GM21381 (cell line): ENCODE data around the gene PEPD.
"Not testable (repeated sequence)": the region's sequence is repeated elsewhere in the genome, so short reads cannot be mapped to it uniquely, and the experiment has no call there.

Experiments used
- ATAC-seq: cut with Tn5 transposase; IDR thresholded peaks from one replicate; pipeline ENCODE4 v1.9.1; 2021; ENCODE audit warnings: mild to moderate bottlenecking, moderate library complexity; ENCODE audit not compliant: unreplicated experiment

PEPD gene

DNA sequence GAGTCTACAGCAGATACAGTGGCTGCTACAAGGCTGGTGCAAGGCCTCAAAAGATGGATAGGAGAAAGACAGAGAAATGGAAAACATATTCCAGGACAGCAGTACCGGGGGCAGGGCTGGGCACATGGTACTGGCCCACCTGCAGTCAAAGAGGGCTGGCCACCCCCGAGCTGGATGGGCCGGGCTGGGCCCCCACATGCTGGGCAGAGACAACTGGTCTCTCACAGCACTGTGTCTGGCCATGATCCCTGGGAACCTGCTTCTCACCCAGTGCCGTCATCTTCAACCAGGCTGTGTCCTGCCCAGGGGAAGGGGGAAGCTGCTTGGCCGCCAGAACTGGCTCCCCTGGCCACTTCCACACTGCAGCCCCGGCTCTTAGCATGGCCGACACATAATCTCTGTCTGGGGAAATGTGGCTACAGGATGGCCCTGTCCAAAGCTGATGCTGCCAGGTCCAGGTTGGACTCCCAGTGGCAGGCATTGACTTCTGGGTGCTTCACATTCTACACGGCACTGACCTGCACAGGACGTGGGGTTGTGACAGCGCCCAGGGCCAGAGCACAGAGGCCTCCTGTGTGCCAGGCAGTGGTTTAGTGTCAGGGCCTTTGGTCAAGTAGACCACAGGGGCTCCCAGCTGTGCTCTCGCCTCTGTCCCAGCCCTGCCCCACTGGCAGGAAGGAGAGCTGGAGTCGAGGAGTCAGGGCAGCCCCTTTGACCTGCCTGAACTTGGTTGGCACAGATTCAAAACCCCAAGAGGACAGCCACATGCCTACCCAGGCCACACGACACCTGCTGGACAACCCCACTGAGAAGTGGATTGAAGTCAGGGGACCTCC, 21.7 kb downstream of the PEPD start:
- no peak for ATAC-seq

- no peak for ATAC-seq
Measured at GRCh38 chr19:33499248-33499647, 22.3 kb downstream of the PEPD start.

DNA sequence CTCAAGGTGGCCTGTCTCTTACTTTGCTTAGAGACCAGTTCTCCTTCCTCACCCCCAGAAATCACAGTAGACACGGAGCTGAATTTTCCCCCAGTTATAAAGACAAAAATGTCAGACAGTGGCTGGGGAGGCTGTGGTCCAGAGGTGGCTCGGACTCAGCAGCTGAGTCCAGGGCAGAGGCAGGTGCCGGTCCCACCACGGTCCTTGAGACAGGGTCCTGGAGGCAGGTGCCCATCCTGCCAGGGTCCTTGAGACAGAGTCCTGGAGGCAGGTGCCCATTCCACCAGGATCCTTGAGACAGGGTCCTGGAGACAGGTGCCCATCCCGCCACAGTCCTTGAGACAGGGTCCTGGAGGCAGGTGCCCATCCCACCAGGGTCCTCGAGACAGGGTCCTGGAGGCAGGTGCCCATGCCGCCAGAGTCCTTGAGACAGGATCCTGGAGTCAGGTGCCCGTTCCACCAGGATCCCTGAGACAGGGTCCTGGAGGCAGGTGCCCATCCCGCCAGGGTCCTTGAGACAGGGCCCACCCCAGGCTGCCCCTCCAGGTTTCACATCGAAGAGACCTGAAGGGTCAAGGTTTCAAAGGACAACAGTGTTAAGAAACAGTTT, 23.1 kb downstream of the PEPD start:
- ATAC-seq = no peak

- no peak for ATAC-seq
Measured at GRCh38 chr19:33497778-33498175, 23.8 kb downstream of the PEPD start.

DNA sequence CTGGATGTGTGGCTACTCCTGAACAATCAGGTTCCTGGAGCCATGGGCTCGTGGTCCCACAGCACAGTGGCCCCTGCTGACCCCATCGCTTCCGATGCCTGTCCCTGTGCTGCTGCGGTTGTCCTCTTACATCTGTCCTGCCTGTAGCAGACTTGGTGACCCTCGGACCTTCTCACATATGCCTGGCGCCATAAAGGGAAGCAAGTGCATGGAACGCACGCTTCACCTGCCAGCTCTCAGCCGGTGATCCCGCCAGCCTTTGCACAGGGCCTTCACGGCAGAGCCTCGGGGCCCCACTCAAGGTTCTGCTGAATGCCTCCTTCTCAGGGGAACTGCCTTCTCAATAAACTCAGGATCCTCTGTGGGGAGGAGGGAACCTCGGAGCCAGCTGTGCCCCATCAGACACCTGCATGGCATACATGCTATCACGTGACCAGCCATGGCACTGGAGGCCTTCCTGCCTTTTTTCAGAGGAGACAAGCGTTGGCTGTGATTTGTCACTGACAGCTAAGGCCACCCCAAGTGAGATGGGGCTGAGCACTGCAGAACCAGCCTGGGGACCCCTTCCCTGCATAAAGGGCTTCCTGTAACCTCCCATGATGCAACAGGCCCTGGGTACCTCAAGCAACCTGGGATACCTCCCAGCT, 24.3 kb downstream of the PEPD start:
- ATAC-seq = no peak

DNA sequence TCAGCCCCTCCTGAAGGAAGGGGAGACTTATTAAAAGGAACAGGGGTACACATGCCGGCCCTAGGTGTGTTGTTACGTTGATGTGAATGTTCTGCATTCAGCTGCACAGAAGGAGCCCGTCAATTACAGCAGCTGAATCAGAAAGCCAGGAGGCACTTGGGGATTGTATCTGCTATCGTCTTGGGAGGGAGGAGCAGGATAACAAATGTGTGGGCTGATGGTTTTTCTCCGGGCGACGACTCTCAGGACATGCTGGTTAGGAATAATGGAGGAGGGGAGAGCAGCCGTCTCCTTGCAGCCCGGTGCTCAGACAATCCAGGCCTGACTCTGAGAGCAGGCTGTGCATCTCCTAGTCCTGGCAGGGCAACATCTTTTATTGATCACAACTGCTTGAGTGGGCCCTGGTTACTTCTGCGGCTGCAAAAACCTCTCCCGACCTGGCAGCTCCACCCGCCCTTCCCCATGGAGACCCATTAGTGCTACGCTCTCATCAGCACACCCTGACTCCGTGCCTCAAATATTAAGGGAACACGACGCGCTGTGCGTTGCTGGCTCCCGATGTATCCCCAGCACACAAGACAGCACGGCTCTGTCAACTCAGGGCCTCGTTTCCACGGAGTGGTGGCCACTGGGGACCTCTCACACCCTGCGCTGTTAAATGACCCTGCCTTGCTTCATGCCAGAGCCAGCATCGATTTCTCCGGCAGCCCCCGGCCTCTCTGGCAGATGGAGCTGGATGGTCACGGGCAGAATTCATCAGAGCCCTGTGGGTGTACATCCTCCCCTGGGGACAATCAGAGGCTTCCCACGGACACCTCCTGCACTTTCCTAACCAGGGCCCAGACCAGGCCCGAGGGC, 25.3 kb downstream of the PEPD start:
- no peak for ATAC-seq

DNA sequence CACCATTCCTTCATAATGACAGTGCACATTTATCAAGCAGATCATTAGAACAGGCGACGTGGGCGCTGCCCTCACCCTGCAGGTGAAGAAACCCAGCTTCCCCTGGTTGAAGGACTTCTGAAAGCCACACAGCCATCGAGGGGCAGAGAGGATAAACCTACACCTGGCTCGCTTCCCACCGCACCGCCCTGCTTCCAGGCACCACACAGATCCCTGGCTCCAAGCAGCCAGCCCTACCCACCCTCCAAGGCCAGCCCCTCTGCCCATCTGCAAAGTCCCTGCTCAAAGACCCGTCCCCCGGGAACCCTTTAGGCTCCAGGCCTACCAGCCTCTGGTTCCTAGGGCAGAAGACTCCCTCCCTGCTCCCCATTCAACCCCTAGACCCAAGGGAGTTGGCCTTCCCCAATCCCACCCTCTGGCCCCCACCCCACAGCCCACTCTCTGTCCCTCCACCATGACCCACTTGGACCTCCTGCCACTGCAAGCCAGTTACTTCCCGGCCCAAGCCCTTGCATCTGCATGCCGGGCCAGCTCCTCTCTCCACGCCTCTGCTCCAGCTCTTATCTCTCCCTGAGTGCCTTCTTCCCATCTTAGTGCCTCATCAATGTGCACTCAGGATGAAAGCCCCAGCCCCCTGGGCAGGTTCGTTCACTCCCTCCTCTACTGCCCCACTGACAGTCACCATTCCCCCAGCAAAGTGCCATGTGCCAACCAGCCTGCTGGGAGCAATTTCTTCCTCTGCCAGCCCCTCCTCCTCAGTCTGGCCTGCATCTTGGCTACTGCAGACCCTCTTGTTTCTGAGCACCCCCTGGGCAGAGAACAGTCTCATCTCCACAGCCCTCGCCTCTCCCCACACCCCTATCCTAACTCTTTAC, 28.0 kb downstream of the PEPD start:
- no peak for ATAC-seq

DNA sequence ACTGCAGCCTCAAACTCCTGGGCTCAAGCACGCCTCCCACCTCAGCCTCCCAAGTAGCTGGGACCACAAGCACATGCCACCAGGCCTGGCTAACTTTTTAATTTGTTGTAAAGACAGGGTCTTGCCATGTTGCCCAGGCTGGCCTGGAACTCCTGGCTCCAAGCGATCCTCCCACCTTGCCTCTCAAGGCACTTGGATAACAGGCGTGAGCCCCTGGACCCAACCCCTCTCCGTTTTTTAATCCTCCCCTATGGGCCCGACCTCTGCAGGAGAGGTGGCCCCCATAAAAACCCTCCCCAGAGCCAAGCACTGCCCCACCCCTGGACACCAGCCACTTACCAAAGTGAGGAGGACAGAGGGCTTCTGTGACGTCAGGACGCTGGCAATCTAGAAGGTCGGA, 28.6 kb downstream of the PEPD start:
- no peak for ATAC-seq

DNA sequence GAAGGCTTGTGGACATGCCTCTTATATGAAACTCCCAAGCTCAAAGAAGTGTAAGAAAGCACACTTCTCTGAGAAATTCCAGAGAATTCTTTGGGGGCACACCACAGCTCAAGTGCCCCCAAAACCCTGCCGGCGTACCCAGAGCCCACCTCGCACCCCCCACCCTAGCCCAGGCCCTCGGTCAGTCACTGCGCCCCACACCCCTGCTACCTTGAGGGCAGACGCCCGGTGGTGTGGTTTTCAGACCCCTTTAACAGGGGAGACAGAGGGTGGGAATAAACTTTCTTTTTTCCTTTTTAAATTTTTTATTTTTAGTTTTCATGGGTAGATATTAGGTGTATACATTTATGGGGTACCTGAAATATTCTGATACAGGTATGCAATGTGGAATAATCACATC, 29.5 kb downstream of the PEPD start:
- no peak for ATAC-seq

GRCh38 chr19:33490596-33490995, 31.0 kb downstream of the PEPD start:
- not testable (repeated sequence) for ATAC-seq

GRCh38 chr19:33490041-33490451, 31.5 kb downstream of the PEPD start:
- no peak for ATAC-seq

DNA sequence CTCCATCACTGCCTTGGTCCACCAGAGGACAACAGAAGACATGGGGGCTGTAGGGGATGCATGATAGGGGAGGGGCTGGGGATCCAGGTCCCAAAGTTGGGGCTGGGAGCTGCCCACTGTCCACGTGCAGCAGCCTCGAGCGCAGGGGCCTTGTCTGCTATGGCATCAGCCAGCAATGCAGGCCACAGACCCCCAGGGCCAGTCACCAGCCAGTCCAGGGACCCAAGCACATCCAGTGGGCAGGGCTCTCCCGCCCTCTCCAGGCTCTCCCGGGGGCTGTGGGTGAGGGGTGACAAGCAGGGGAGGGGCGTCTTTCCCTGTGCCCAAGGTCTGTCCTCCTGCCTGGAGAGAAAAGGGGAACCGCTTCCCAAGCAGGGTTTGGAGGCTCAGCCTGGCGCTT, 32.8 kb downstream of the PEPD start:
- ATAC-seq = no peak

GRCh38 chr19:33487901-33488800, 33.4 kb downstream of the PEPD start:
- ATAC-seq = no peak

- ATAC-seq = no peak
Measured at GRCh38 chr19:33486936-33487811, 34.4 kb downstream of the PEPD start.

GRCh38 chr19:33486407-33486806, 35.2 kb downstream of the PEPD start:
- ATAC-seq = no peak

DNA sequence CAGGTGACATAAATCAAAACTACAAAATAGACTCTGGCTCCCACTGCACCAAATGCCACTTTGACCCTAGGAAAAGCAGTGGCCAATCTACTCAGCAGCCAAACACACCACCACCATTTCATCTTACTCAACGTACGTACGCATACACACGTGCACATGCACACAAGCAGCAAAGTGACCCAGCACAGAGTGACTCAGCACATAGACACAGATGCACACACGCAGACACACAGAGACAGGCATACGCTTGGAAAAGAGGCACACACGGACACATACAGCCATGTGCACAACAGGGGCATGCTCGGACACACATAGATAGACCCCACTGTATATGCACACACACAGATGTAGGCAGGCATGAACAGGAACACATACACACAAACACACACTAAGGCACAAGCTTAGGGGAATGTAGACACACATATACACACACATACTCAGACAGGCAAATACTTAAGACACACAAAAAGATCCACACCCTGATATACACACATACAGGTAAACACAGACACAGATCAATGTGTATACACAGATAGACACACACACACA, 37.3 kb downstream of the PEPD start:
- no peak for ATAC-seq

DNA sequence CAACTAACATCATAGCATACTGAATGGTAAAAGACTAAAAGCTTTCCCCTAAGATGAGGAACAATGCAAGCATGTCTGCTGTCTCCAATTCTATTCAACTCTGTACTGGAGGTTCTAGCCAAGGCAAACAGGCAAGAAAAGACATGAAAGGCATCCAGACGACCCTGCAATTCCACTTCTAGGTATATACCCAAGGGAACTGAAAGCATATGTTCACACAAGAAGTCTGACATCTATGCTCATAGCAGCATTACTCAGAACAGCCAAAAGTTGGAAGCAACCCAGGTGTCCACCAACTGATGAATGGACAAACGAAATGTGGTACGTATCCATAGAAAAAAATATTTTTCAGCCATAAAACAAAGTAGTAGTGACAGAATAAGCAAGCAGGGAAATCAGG, 39.1 kb downstream of the PEPD start:
- ATAC-seq = no peak

- ATAC-seq = no peak
Measured at GRCh38 chr19:33481863-33482262, 39.7 kb downstream of the PEPD start.
